EL (cell line): ENCODE measurements around the gene POLR3F.
"Not testable (repeated sequence)": the region's sequence is repeated elsewhere in the genome, so short reads cannot be mapped to it uniquely, and the experiment has no call there.

Experiments used
- DNase-seq: peaks from one replicate; pipeline ENCODE4 v3.0.0-alpha.2; 2016

Gene POLR3F, protein sequence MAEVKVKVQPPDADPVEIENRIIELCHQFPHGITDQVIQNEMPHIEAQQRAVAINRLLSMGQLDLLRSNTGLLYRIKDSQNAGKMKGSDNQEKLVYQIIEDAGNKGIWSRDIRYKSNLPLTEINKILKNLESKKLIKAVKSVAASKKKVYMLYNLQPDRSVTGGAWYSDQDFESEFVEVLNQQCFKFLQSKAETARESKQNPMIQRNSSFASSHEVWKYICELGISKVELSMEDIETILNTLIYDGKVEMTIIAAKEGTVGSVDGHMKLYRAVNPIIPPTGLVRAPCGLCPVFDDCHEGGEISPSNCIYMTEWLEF

DNA sequence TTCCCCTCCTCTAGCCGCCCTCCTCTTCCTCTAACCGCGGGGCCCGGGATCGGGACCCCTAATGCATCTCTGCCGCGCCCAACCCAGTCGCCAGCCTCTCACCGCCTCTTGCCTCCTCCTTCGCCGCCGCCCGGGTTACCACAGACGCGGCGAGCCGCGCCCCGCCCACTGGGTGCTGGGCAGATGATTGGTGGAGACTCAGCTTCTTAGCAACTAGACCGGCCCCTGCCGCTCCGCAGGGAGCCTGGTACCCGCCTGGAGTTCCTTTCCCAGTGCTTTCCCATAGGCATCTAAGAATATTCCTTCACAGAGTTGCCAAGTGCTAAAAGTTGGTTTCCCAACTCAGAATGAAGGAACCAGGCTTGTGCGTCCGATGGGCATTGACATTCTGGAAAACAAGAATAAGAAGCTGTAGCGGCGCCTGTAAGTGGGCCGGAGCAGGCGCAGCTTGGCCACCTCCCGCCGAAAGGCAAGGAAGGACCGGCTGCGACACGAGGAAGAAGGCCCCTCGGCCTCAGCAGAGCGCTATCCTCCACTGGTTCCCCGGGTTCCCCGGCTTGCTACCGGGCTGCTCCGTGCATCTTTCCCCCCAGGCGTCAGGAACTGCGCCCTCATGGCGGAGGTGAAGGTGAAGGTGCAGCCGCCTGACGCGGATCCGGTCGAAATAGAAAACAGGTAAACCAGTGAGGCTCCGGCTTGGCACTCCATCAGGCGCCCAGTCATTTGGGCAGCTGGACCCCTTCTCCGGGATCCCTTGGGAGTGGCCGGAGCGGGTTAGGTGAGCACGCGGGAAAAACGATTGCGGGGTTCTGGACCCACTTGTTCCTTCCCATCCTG, at the start of gene POLR3F, which contains the start of gene DZANK1:
POLR3F (plus strand) TSS at position 497 of the 837 bp plus-strand sequence; CDS start at position 614, 117 bp downstream.
DZANK1 (minus strand) TSS at position 137 of the 837 bp plus-strand sequence. CDS start 1,672 bp downstream, outside the sequence.
- peak; percentile 96 for DNase-seq

DNA sequence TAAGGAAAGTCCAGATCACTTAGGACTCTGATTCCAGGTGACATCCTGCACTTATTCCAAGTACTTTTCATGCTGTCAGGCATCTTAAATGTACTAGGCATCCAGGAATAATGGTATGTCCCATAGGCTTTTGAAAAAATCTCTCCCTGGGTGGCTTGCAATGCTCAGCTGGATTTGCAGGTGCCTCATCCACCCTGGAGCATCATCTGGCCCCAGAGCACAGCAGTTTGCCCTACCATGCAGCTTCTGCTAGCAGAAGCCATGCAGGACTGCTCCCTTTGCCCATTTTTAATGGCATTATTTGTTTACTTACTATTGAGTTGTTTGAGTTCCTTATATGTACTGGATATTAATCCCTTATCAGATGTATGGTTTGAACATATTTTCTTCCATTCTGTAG, 45.6 kb upstream of the POLR3F start:
- DNase-seq = no peak

DNA sequence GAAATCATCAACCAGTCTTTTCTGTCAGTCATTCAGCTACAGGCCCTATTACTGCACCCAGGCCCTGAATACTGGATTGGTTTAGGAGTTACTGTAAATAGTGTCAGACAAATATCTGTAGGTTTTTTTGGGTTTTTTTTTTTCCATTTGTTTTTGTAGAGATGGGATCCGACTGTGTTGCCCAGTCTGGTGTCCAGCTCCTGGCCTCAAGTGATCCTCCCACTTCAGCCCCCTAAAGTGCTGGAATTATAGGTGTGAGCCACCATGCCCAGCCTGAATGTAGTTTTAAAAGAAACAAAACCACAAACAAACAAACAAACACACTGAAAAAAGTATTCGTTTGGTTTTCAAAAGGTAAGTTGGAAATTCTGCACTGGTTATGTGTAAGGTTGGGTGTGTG, 40.0 kb upstream of the POLR3F start:
- no peak for DNase-seq

DNA sequence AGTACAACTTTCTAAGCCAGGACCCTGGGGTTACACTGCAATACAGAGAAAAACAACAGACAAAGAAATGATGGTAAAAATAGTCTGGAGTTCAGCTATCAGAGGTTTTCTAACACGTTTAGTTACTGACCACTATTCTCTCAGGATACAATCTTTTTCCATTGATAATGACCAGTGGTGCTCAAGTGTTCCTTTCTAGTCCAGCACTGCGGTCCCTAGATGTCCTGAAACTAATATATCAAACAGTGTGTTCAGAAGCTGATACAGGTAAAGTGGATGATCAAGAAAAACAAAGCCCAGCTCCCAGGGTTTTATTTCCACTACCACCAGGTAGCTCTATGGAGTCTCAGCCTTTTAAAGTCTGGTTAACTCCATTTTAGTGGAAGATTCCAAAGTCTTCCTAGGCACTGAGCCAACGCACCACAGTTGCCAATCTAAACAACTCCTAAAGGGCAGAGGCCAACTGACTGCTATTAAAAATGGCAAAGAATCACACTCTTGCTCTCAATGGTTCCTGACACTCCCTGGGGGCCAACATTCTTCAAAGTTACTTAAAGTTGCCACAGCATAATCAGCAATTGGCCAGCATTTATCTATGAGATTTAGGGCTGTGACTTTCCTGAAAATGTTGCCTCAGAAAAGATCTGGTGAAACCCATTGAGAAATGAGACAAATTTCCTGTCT, 38.6 kb upstream of the POLR3F start:
- DNase-seq = peak; percentile 44

DNA sequence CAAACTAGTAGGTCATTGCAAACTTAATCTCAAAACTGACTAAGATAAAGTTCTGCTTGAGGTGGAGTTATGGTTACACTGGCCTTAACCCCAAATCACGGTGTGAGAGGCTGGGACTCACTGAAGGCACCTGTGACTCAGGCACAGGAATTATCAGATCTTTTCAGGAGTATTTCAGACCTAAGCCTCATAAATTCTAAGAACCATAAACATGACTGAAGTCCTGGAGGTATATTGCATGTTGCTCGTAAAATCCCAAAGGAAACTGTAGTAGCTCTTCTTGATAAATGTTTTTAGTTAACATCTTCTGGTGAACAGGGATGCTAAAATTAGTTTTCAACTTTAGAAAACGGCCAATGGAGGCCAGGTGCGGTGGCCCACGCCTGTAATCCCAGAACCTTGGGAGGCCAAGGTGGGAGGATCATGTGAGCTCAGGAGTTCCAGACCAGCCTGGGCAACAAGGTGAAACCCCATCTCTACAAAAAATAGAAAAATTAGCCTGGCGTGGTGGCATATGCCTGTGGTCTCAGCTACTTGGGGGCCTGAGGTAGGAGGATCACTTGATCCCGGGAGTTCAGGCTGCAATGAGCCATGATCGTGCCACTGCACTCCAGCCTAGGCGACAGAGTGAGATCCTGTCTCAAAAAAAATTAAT, 36.9 kb upstream of the POLR3F start:
- no peak for DNase-seq

DNA sequence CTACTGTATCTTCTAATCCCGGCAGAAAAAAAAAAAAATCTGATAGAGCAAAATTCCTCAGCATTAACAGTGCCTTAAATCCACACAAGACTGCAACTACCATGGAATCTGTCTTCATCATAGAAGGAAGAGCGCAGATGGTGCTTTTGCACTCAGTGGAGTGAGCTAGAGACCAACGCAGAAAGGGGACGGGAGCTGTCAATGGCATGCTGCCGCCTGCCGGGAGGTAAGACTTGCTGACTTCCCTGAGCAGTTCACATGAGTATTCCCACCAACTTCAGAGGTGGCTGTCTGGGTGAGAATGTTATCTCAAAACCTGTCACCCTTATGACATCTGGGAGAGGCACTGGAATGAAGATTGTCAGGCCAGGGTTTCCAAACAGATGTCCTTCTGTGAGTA, 36.0 kb upstream of the POLR3F start:
- DNase-seq = no peak

DNA sequence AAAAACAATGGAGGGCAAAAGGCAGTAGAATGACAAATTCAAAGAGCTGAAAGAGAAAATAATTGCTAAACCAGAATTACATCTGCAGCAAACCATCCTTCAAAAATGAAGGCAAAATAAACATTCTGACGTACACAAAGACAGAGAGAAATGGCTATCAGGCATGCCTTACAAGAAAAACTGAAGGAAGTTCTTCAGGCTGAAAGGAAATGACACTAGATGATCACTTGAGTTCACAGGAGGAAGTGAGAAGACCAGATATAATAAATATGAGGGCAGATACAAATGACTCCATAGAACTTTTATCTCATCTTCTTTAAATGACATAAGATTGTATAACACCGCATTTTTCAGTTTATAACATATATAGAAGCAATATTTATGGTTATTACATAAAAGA, 30.3 kb upstream of the POLR3F start:
- DNase-seq = no peak

DNA sequence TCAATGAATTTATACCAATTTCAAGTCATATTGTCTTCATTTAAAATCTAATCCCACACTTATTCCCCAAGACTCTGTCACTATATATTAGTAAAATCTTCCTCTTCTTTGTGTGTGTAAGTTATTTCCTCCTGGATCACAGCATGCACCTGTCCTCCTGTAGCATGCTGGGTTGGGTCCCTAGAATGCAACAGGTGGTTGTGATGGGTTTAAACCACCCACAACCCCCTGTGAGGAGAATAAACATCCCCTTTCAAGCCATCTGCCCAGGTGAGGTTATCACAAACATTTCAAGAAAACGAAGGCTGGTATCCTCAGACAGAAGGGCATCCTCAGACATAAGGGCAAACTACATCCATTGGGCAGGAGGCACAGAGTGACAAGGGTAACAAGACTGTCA, 26.8 kb upstream of the POLR3F start:
- no peak for DNase-seq

DNA sequence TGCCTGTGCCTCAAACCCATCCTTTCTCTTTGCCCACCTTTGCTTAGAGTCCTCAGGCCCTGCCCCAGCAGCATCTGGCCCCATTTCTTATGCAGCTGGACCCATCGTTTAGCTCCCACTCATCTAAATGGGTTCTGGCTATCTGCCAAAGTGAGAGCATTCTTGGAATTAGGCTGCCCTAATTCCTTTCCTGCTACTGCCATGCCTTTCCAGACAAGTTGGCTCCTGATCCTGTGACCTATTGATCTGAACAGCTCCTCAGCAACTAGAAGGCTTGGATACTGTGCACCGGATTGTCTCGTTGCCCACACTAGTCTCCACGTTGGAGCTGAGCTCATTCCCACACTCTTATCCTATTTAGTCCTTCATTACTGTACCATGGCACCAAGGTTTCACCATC, 23.3 kb upstream of the POLR3F start:
- DNase-seq = peak; percentile 54

DNA sequence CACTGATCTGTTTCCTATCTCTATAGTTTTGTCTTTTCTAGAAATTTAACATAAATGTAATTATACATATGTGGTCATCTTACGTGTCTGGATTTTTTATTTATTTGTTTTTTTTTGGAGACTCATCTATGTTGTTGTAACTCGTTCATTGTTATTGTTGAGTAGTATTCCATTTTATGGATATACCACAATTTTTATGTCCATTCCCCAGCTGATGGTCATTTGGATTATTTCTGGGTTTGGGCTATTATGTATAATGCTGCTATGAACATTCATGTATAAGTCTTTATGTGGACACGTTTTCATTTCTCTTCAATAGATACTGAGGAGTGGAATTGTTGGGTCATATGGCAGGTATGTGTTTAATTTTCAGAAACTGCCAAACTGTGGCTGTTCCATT, 10.6 kb upstream of the POLR3F start:
- no peak for DNase-seq

DNA sequence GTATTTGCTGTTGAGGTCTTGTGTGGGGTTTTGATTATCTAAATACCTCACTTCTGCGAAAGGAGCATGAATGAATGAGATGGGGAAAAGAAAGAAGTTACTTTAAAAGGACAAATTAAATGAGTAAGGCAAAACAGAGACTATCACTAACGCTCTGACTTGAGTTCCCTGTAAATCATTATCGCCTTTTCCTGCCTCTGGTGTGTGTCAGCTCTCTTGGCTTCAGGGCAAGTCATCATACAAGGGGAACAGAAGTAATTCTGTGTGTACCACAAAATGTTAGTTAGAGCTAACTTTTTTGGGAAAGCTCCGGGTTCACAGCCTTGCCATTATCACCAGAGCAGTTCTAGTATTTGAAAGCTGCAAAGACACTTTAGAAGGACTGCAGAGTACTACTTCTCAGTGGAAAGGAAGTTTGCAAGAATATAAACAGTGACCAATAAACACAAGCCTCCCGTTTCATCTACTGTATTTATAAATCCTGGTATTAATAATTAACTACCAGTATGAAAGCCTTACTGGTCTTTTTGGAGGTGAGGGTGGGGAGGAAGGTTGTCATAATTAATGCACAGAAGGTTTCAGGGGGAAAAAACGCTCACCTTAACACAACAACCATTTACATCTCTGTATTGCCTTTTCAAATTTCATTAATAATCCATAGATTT, 1.5 kb upstream of the POLR3F start:
- no peak for DNase-seq

DNA sequence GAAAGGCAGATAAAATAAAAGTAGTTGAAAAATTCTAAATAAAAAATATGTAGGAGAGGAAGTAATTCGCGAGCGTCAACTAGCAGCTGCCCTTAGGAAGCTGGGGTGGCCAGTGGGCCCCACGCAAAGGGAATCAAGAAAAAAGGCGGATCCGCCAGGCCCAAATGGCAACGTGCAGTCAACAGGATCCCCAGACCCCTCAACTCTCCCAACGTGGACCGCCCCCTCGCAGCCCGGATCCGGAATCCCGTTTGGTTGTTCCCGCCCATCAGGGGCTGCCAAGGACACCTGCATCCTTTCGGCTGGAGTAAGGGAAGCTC, 656 bp upstream of the POLR3F start:
- DNase-seq = no peak

DNA sequence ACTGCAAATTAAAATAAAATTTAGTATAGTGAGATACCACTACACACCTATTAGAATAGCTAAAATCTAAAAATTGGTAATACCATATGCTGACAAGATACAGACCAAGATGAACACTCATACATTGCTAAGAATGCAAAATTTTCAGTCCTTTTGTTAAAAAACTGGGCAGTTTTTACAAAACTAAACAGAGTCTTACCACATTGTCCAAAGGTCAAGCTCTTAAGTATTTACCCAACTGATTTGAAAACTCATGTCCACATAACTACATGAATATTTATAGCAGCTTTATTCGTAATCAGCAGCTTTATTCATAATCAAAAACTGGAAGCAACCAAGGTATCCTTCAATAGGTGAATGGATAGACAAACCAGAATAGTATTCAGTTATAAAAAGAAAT, 10.0 kb downstream of the POLR3F start:
- no peak for DNase-seq

DNA sequence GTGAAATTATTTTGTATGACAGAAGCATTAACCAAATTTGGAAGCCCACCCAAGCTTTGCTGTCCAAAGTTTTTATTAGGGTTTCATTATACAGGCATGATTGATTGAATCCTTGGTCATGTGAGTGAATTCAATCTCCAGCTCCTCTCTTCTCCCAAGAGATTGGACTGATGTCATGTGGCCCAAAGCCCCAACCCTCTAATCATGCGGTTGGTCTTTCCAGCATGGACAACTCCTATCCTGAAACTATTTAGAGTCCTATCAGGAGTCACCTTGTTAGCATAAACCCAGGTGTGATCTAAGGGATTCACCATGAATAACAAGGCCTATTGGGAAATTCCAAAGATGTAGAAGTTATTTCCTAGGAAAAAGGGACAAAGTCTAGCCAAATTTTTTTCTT, 10.6 kb downstream of the POLR3F start:
- DNase-seq = no peak

DNA sequence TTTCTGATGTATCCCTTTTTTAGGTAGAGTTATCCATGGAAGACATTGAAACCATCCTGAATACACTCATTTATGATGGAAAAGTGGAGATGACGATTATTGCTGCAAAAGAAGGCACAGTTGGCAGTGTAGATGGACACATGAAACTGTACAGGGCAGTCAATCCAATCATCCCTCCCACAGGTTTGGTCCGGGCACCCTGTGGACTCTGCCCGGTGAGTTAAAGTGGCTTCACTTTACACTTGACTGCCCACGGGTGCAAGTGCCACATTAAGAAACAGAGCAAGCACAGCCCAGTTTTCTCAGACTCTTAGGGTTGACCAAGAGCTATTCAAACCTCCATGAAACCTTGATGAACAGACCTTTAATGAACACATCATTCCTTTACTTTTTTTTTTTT, 14.4 kb downstream of the POLR3F start:
- DNase-seq = no peak

DNA sequence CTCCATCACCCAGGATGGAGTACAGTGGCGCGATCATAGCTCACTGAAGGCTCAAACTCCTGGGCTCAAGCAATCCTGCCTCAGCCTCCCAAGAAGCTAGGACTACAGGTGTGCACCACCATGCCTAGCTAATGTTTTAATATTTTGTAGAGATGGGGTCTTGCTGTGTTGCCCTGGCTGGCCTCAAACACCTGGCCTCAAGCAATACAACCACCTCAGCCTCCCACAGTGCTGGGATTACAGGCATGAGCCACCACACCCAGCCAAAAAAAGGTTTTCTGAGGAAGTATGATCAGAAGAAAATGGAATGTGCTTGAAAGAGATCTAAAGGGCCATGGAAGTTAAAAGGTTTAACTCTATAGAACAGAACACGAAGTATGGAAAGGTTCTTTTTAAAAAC, 21.1 kb downstream of the POLR3F start:
- DNase-seq = no peak

DNA sequence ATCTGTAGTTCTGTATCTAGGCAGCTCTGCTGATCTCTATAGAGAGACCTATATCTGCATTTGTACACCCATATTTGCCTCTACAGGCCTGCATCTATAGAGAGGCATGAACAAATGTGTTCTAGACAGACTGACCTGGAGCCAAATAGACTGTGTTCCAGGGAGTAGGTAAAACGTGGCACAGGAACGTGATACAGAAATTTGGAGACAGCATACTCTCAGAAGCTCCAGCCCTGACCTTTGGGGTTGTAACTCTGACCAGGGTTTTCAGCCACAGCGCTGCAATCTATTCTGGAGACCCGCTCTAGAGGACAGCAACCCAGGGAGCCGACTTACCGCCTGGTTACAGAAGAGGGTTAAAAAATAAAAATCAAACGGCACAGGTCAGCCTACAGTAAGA, 28.9 kb downstream of the POLR3F start:
- DNase-seq = no peak

DNA sequence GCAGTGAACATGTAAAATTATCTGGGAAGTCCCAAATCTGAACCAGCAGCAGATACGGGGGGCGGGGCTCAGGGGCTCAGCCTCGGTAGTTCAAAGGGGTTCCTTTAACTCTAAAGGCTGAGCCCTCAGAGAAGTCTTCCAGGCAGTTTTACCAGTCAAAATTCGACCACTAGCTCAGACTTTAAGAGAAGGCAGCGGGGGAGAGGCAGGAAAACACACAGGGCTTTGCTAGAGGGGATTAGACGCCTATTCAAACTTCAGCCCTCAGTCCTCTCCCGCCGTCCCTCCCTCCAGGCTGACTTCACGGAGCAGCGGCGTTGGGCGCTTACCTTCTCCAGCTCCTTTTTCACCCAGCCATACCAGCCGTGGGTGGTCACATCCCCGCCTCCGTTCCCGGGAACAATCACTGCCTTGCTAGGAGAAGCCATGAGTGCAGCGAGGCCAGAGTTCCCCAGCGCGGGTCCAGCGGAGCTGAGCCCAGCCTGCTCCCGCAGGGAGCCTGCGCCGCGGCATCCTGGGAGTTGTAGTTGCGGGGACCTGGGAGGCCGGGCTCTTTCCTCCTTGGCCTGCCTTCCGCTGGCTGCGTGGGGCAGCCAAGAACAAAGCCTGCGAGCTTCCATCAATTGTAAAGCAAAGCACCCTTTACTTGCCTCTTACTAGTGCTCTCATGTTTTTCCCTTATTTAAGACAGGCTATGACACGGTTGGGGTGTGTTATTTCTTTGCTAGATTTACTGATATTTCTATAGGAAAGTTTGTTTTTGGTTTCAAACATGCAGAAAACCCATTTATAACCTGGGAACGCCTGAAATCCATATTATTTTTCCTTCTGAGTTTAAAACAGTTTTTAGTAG, 29.8 kb downstream of the POLR3F start, which contains the start of gene RBBP9:
RBBP9 (minus strand) TSS at position 486 of the 853 bp plus-strand sequence; CDS start at position 428, 58 bp downstream.
- DNase-seq = peak; percentile 82

DNA sequence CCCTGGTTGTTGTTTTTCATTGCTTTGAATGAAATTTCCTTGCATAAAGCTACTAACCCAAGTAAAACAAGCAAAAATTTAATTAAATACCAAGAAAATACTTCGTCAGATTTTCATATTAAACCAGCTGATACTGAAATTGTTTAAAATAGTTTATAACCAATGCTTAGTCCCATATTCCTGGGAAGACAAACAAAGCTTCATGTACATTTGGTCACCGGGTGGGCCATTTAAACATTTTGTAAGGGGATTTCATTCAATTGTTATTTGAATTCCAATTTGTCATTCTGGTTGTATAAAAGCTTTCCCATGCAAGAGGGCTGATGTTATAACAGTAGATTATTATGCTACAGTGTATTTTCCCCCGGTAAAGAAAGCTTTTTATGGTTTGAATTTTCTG, 30.4 kb downstream of the POLR3F start:
- no peak for DNase-seq

DNA sequence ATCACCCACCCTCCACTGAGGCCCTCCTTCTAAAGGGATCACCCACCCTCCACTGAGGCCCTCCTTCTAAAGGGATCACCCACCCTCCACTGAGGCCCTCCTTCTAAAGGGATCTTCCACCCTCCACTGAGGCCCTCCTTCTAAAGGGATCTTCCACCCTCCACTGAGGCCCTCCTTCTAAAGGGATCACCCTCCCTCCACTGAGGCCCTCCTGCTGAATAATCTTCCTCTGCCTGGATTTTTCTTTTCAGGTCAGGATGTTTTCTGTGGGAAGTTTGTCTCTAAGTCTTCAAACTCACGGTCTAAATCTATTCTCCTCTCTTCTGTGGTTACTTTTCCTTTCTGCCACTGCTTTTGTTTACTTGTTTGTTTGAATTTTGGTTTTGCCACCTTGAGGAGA, 34.5 kb downstream of the POLR3F start:
- DNase-seq = not testable (repeated sequence)

DNA sequence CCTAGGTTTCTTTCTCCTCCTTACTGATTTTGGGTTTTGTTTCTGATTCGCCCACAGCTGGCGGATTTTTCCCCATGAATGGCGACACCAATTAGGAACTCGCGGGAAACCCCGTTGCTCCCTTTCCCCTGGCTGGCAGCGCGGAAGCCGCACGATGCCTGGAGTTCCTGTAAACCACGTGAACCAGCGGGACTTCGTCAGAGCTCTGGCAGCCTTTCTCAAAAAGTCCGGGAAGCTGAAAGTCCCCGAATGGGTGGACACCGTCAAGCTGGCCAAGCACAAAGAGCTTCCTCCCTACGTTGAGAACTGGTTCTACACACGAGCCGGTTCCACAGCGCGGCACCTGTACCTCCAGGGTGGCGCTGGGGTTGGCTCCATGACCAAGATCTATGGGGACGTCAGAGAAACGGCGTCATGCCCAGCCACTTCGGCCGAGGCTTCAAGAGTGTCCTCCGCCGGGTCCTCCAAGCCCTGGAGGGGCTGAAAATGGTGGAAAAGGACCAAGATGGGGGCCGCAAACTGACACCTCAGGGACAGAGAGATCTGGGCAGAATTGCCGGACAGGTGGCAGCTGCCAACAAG, 37.4 kb downstream of the POLR3F start:
- DNase-seq = no peak
